HEK293 (cell line): Measurements from ENCODE around the gene SFT2D2.

Source experiments
- CTCF ChIA-PET: fragments of 350-600 bp; formaldehyde crosslinking; extraction: SDS; loops from one replicate; lab custom pipeline; 2021; ENCODE audit warnings: antibody characterized with exemption; lab: Yijun Ruan, JAX
- POLR2A ChIA-PET: fragments of 300-600 bp; formaldehyde crosslinking; extraction: SDS; loops from one replicate; lab custom pipeline; 2020; ENCODE audit warnings: antibody characterized with exemption, inconsistent platforms; lab: Yijun Ruan, JAX
- H3K27ac ChIP-seq: fragments of 200-500 bp; sonication (Bioruptor generic); 2 replicates; pipeline ENCODE4 v1.5.1; 2014; ENCODE audit warnings: low read depth, low read length, control low read depth, inconsistent platforms; ENCODE audit errors: extremely low read depth
- H3K36me3 ChIP-seq, 2 experiments: fragments of 200-500 bp in 1 of 2; sonication (Bioruptor generic) in 1 of 2; 1 replicate in 1 of 2; 2 replicates in 1 of 2; pipeline ENCODE4 v1.5.1; 2014 to 2017; ENCODE audit warnings: inconsistent platforms in 2 of 2, low read length in 2 of 2; ENCODE audit not compliant: control insufficient read depth in 2 of 2, insufficient read depth in 1 of 2
- H3K4me1 ChIP-seq: fragments of 200-500 bp; sonication (Bioruptor generic); 2 replicates; pipeline ENCODE4 v1.5.1; 2014; ENCODE audit warnings: mild to moderate bottlenecking, low read length, inconsistent platforms; ENCODE audit not compliant: control insufficient read depth, insufficient read depth
- H3K4me3 ChIP-seq: 2 replicates; pipeline ENCODE4 v1.5.1; 2011; ENCODE audit warnings: low read depth, mild to moderate bottlenecking, control low read depth, low read length, moderate library complexity
- H3K9me3 ChIP-seq: fragments of 200-500 bp; sonication (Bioruptor generic); 2 replicates; pipeline ENCODE4 v1.5.1; 2014; ENCODE audit warnings: low read depth, low read length, inconsistent platforms; ENCODE audit not compliant: control insufficient read depth, insufficient read depth
- BCL6B ChIP-seq: fragments of 450-650 bp; formaldehyde crosslinking; IDR thresholded peaks from 2 replicates; pipeline ENCODE4 v1.5.1; 2017; ENCODE audit warnings: missing biosample characterization, missing genetic modification characterization
- GLIS1 ChIP-seq: fragments of 450-650 bp; formaldehyde crosslinking; IDR thresholded peaks from 2 replicates; pipeline ENCODE4 v1.5.1; 2016; ENCODE audit warnings: missing biosample characterization, missing genetic modification characterization
- KLF1 ChIP-seq: fragments of 450-650 bp; formaldehyde crosslinking; IDR thresholded peaks from 2 replicates; pipeline ENCODE4 v1.5.1; 2016; ENCODE audit warnings: missing biosample characterization, missing genetic modification characterization
- OSR2 ChIP-seq: fragments of 450-650 bp; formaldehyde crosslinking; IDR thresholded peaks from 2 replicates; pipeline ENCODE4 v1.5.1; 2016; ENCODE audit warnings: missing biosample characterization, missing genetic modification characterization
- PATZ1 ChIP-seq: fragments of 450-650 bp; formaldehyde crosslinking; IDR thresholded peaks from 2 replicates; pipeline ENCODE4 v1.5.1; 2016; ENCODE audit warnings: missing biosample characterization, missing genetic modification characterization
- SCRT1 ChIP-seq: fragments of 450-650 bp; formaldehyde crosslinking; IDR thresholded peaks from 2 replicates; pipeline ENCODE4 v1.5.1; 2016; ENCODE audit warnings: missing biosample characterization, missing genetic modification characterization, borderline replicate concordance
- SETDB1 ChIP-seq: IDR thresholded peaks from one replicate; pipeline ENCODE4 v1.6.1; 2017; ENCODE audit warnings: mild to moderate bottlenecking, low read length, moderate library complexity, mixed read lengths; ENCODE audit not compliant: insufficient read length
- ZBTB17 ChIP-seq: fragments of 450-650 bp; formaldehyde crosslinking; IDR thresholded peaks from 2 replicates; pipeline ENCODE4 v1.5.1; 2016; ENCODE audit warnings: missing biosample characterization, missing genetic modification characterization
- ZBTB44 ChIP-seq: fragments of 450-650 bp; IDR thresholded peaks from 2 replicates; pipeline ENCODE4 v1.5.1; 2018; ENCODE audit warnings: missing biosample characterization, mild to moderate bottlenecking, missing genetic modification characterization
- ZFP37 ChIP-seq: fragments of 450-650 bp; formaldehyde crosslinking; IDR thresholded peaks from 2 replicates; pipeline ENCODE4 v1.5.1; 2016; ENCODE audit warnings: missing biosample characterization, missing genetic modification characterization
- ZNF10 ChIP-seq: fragments of 450-650 bp; formaldehyde crosslinking; IDR thresholded peaks from 2 replicates; pipeline ENCODE4 v1.5.1; 2017; ENCODE audit warnings: missing biosample characterization, missing genetic modification characterization
- ZNF114 ChIP-seq: fragments of 450-650 bp; formaldehyde crosslinking; IDR thresholded peaks from 2 replicates; pipeline ENCODE4 v1.5.0; 2017; ENCODE audit warnings: missing biosample characterization, missing genetic modification characterization
- ZNF146 ChIP-seq: fragments of 450-650 bp; formaldehyde crosslinking; IDR thresholded peaks from 2 replicates; pipeline ENCODE4 v1.5.1; 2016; ENCODE audit warnings: missing biosample characterization, missing genetic modification characterization
- ZNF19 ChIP-seq: fragments of 450-650 bp; formaldehyde crosslinking; IDR thresholded peaks from 2 replicates; pipeline ENCODE4; 2016; ENCODE audit warnings: missing biosample characterization, missing genetic modification characterization, low read depth
- ZNF202 ChIP-seq: fragments of 450-650 bp; formaldehyde crosslinking; IDR thresholded peaks from 2 replicates; pipeline ENCODE4 v1.5.1; 2016; ENCODE audit warnings: missing biosample characterization, missing genetic modification characterization, borderline replicate concordance
- ZNF23 ChIP-seq: fragments of 450-650 bp; formaldehyde crosslinking; IDR thresholded peaks from 2 replicates; pipeline ENCODE4 v1.5.1; 2016; ENCODE audit warnings: missing biosample characterization, missing genetic modification characterization, borderline replicate concordance
- ZNF248 ChIP-seq: fragments of 450-650 bp; formaldehyde crosslinking; IDR thresholded peaks from 2 replicates; pipeline ENCODE4 v1.5.1; 2017; ENCODE audit warnings: missing biosample characterization, missing genetic modification characterization
- ZNF366 ChIP-seq: fragments of 450-650 bp; formaldehyde crosslinking; conservative IDR thresholded peaks from 2 replicates; pipeline ENCODE4 v1.5.1; 2016; ENCODE audit warnings: missing biosample characterization, missing genetic modification characterization
- ZNF404 ChIP-seq: fragments of 450-650 bp; formaldehyde crosslinking; IDR thresholded peaks from 2 replicates; pipeline ENCODE4 v1.5.1; 2017; ENCODE audit warnings: missing biosample characterization, missing genetic modification characterization
- ZNF416 ChIP-seq: fragments of 450-650 bp; formaldehyde crosslinking; IDR thresholded peaks from 2 replicates; pipeline ENCODE4 v1.5.1; 2016; ENCODE audit warnings: missing biosample characterization, missing genetic modification characterization
- ZNF623 ChIP-seq: fragments of 450-650 bp; formaldehyde crosslinking; IDR thresholded peaks from 2 replicates; pipeline ENCODE4 v1.5.1; 2016; ENCODE audit warnings: missing biosample characterization, missing genetic modification characterization
- ZNF626 ChIP-seq: fragments of 450-650 bp; sonication (Bioruptor Pico); formaldehyde crosslinking; IDR thresholded peaks from 2 replicates; pipeline ENCODE4 v1.5.1; 2018; ENCODE audit warnings: missing biosample characterization, missing genetic modification characterization, inconsistent platforms
- ZNF629 ChIP-seq: fragments of 450-650 bp; formaldehyde crosslinking; IDR thresholded peaks from 2 replicates; pipeline ENCODE4 v1.5.1; 2017; ENCODE audit warnings: missing biosample characterization, missing genetic modification characterization
- ZNF791 ChIP-seq: fragments of 450-650 bp; formaldehyde crosslinking; IDR thresholded peaks from 2 replicates; pipeline ENCODE4 v1.5.1; 2016; ENCODE audit warnings: missing biosample characterization, missing genetic modification characterization
- ZNF792 ChIP-seq: fragments of 450-650 bp; formaldehyde crosslinking; IDR thresholded peaks from 2 replicates; pipeline ENCODE4 v1.5.1; 2016; ENCODE audit warnings: missing biosample characterization, missing genetic modification characterization
- TF ChIP-seq, protein P1 (sequence below): fragments of 450-650 bp; formaldehyde crosslinking; IDR thresholded peaks from 2 replicates; pipeline ENCODE4 v1.5.1; 2016; ENCODE audit warnings: missing biosample characterization, missing genetic modification characterization, borderline replicate concordance

Gene SFT2D2

GRCh38 chr1:168263130-168263529, 37.3 kb downstream of the SFT2D2 start:
- no peak for TF ChIP-seq ZNF626 (tag by site-specific recombination)
- no peak for TF ChIP-seq SETDB1
- no peak for TF ChIP-seq ZNF146 (tag by site-specific recombination)
- TF ChIP-seq ZNF366 (tag by site-specific recombination): no peak
- no peak for TF ChIP-seq ZNF202 (tag by site-specific recombination)
- no peak for TF ChIP-seq BCL6B
- no peak for TF ChIP-seq ZNF791
- no peak for TF ChIP-seq ZNF10 (tag by site-specific recombination)
- no peak for TF ChIP-seq OSR2 (tag by site-specific recombination)
- no peak for TF ChIP-seq PATZ1 (tag by site-specific recombination)
- no peak for TF ChIP-seq SCRT1 (tag by site-specific recombination)
- no peak for TF ChIP-seq ZBTB44 (tag by site-specific recombination)
- no peak for TF ChIP-seq ZNF416 (tag by site-specific recombination)
- TF ChIP-seq ZBTB17 (tag by site-specific recombination): no peak
- no peak for TF ChIP-seq ZFP37 (tag by site-specific recombination)
- no peak for TF ChIP-seq ZNF623 (tag by site-specific recombination)
- no peak overlapping the region for H3K4me3 ChIP-seq
- ChIA-PET POLR2A (interaction anchor here (0.6 kb wide), 1 partner anchor 1652 kb away, joined by 3 read pairs; no protein-coding TSS in a partner anchor), CTCF (interaction anchor here (0.6 to 1.2 kb wide), 2 partner anchors 125 to 180 kb away, joined by 3 to 4 read pairs; no protein-coding TSS in a partner anchor)
- no peak overlapping the region for H3K27ac ChIP-seq
- no peaks in the 10 kb centered on the region for H3K4me1 ChIP-seq
- H3K36me3 ChIP-seq: peaks cover 0 to 3% of the 10 kb centered on the region in 2 experiments; a peak in 1 of 3 replicates
- H3K9me3 ChIP-seq: no peaks in the 10 kb centered on the region

- Histone ChIP-seq H3K36me3 (peaks cover 0 to 3% of the 10 kb centered on the region in 2 experiments; a peak in 1 of 3 replicates), H3K4me3 (no peak overlapping the region), H3K27ac (no peak overlapping the region), H3K9me3 (no peaks in the 10 kb centered on the region), H3K4me1 (no peaks in the 10 kb centered on the region)
- ChIA-PET CTCF (interaction anchor here (0.8 to 1.7 kb wide), 3 partner anchors 12 to 58 kb away, joined by 3 to 4 read pairs (median 4); no protein-coding TSS in a partner anchor), POLR2A (no interaction called here)
- TF ChIP-seq ZNF629 (tag by site-specific recombination): no peak
- no peak for TF ChIP-seq ZNF19 (tag by site-specific recombination)
- TF ChIP-seq ZNF114 (tag by site-specific recombination): no peak
- TF ChIP-seq ZNF792 (tag by site-specific recombination): no peak
- no peak for TF ChIP-seq GLIS1
- no peak for TF ChIP-seq ZNF248 (tag by site-specific recombination)
- no peak for TF ChIP-seq ZNF404 (tag by site-specific recombination)
- TF ChIP-seq, protein P1, sequence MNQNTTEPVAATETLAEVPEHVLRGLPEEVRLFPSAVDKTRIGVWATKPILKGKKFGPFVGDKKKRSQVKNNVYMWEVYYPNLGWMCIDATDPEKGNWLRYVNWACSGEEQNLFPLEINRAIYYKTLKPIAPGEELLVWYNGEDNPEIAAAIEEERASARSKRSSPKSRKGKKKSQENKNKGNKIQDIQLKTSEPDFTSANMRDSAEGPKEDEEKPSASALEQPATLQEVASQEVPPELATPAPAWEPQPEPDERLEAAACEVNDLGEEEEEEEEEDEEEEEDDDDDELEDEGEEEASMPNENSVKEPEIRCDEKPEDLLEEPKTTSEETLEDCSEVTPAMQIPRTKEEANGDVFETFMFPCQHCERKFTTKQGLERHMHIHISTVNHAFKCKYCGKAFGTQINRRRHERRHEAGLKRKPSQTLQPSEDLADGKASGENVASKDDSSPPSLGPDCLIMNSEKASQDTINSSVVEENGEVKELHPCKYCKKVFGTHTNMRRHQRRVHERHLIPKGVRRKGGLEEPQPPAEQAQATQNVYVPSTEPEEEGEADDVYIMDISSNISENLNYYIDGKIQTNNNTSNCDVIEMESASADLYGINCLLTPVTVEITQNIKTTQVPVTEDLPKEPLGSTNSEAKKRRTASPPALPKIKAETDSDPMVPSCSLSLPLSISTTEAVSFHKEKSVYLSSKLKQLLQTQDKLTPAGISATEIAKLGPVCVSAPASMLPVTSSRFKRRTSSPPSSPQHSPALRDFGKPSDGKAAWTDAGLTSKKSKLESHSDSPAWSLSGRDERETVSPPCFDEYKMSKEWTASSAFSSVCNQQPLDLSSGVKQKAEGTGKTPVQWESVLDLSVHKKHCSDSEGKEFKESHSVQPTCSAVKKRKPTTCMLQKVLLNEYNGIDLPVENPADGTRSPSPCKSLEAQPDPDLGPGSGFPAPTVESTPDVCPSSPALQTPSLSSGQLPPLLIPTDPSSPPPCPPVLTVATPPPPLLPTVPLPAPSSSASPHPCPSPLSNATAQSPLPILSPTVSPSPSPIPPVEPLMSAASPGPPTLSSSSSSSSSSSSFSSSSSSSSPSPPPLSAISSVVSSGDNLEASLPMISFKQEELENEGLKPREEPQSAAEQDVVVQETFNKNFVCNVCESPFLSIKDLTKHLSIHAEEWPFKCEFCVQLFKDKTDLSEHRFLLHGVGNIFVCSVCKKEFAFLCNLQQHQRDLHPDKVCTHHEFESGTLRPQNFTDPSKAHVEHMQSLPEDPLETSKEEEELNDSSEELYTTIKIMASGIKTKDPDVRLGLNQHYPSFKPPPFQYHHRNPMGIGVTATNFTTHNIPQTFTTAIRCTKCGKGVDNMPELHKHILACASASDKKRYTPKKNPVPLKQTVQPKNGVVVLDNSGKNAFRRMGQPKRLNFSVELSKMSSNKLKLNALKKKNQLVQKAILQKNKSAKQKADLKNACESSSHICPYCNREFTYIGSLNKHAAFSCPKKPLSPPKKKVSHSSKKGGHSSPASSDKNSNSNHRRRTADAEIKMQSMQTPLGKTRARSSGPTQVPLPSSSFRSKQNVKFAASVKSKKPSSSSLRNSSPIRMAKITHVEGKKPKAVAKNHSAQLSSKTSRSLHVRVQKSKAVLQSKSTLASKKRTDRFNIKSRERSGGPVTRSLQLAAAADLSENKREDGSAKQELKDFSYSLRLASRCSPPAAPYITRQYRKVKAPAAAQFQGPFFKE: no peak
- no peak for TF ChIP-seq KLF1 (tag by site-specific recombination)
- TF ChIP-seq ZNF23 (tag by site-specific recombination): no peak
Measured at GRCh38 chr1:168264296-168264695, 38.5 kb downstream of the SFT2D2 start.
